ENCODE measurements around the gene CCDC148.

DNA sequence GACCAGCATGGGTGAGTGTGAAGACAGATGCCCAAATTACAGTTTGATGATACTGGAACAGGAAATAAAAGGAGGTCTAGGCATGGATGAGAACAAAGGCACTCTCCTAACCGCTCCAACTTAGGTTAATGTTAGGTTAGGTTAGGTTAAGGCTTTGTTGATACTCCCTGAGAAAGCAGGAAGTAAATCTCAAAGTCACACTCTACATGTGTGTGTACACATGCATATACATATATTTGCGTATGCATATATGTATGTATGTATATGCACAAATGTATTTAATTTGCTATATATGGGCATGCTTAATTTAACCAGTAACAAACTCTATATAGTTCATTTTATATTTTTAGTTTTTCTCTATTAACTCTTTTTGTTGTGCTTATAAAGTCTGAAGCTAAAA, 215.6 kb downstream of the CCDC148 start:
- no peak for TF ChIP-seq EZH2 (IDR thresholded peaks at IDR 0.05; ENCODE audit: insufficient read depth, poor library complexity, severe bottlenecking)
- TF ChIP-seq EZH2phosphoT487 (IDR thresholded peaks at IDR 0.05; ENCODE audit: insufficient read depth, low read depth) = no peak

Measured in GM23248 (cell line).